Neural crest cell (in vitro differentiated cells): ENCODE measurements around the gene LILRB1. TPM values are rescaled to one million over a fixed set of nuclear protein-coding genes. Genes with fewer than 3 reads are reported as not detected.
A peak's percentile ranks its signal among the peaks of the same experiment; 100 is the strongest.
"Not testable (repeated sequence)": the region's sequence is repeated elsewhere in the genome, so short reads cannot be mapped to it uniquely, and the experiment has no call there.

Experiments used
- DNase-seq: peaks from one replicate; pipeline ENCODE4 v3.0.0; 2021; ENCODE audit warnings: low read depth, mixed read lengths, low spot score
- H3K27ac Mint-ChIP-seq: one replicate; pipeline ENCODE4 v1.8.0; 2021; ENCODE audit warnings: mild to moderate bottlenecking, mixed read lengths; ENCODE audit not compliant: unreplicated experiment
- H3K27me3 Mint-ChIP-seq: 2 replicates; pipeline ENCODE4 v1.8.0; 2021; ENCODE audit warnings: low read depth, mild to moderate bottlenecking, mixed read lengths
- H3K36me3 Mint-ChIP-seq: 2 replicates; pipeline ENCODE4 v1.8.0; 2021; ENCODE audit warnings: low read depth, mild to moderate bottlenecking, mixed read lengths
- H3K4me1 Mint-ChIP-seq: 2 replicates; pipeline ENCODE4 v1.8.0; 2021; ENCODE audit warnings: mixed read lengths
- H3K4me3 Mint-ChIP-seq: one replicate; pipeline ENCODE4 v1.8.0; 2021; ENCODE audit warnings: mild to moderate bottlenecking, mixed read lengths
- H3K9me3 Mint-ChIP-seq: 2 replicates; pipeline ENCODE4 v1.8.0; 2021; ENCODE audit warnings: mixed read lengths
- CTCF ChIP-seq: fragments of 200-600 bp; sonication (generic); conservative IDR thresholded peaks from 2 replicates; pipeline ENCODE4 v1.5.0; 2021; ENCODE audit warnings: antibody characterized with exemption, mild to moderate bottlenecking
- total RNA-seq: library from RNA; stranded (reverse); gene quantifications from 2 replicates; pipeline ENCODE4 v1.2.1, GENCODE V29; 2021

The LILRB1 gene
- total RNA-seq, 1 donor from 2014 or later = not detected

DNA sequence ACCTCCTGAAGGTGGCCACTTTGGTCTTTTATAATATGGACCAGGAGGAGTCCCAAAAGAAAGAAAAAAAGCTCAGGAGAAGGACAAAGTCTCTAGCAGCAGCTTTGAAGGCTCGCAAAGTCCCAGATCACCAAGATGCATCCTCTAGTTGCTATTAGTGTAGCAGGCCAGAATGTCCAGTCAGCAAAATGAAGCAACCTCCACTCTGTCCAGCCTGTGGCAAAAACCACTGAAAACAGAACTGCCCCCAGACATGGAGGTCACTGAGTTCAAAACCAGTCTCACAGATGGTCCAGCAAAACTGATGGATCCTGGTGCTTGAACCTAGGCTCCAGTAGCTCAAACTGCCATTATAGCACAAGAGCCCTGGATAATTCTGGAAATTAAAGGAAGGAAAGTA lies 42.9 kb downstream of the LILRB1 start:
- Mint-ChIP-seq H3K9me3 (peaks cover 9% of the 10 kb centered on the region), H3K4me3 (no peak overlapping the region), H3K27me3 (no peaks in the 10 kb centered on the region), H3K27ac (no peak overlapping the region), H3K4me1 (no peaks in the 10 kb centered on the region), H3K36me3 (peaks cover 2% of the 10 kb centered on the region)
- no peak for DNase-seq
- TF ChIP-seq CTCF = no peak

GRCh38 chr19:54674021-54674617 lies 43.8 kb downstream of the LILRB1 start:
- H3K4me3 Mint-ChIP-seq = no peak overlapping the region
- no peaks in the 10 kb centered on the region for H3K4me1 Mint-ChIP-seq
- DNase-seq = no peak
- H3K27me3 Mint-ChIP-seq = no peaks in the 10 kb centered on the region
- TF ChIP-seq CTCF = peak; percentile 65
- no peak overlapping the region for H3K27ac Mint-ChIP-seq
- no peaks in the 10 kb centered on the region for H3K36me3 Mint-ChIP-seq
- peaks cover 7% of the 10 kb centered on the region for H3K9me3 Mint-ChIP-seq

DNA sequence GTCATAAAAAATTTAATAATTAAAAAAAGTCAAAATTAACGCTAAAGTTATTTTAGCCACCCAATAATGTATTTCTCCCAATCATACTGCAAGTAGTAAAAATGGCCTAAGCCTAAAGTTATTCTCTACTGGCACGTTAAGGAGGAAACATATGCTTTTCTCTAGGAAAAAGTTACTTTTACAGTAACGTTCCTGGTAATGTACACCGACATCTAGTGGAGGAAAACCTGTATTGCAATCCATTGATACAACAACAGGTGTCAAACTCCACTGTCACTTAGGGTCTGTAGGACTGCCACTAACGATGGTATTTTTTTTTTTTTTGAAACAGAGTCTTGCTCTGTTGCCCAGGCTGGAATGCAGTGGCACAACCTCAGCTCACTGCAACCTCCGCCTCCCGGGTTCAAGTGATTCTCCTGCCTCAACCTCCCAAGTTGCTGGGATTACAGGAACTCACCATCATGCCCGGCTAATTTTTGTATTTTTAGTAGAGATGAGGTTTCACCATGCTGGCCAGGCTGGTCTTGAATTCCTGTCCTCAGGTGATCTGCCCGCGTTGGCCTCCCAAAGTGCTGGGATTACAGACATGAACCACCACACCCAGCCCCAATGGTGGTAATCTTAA lies 46.0 kb downstream of the LILRB1 start:
- not testable (repeated sequence) for H3K4me3 Mint-ChIP-seq, H3K27me3 Mint-ChIP-seq, H3K36me3 Mint-ChIP-seq, H3K4me1 Mint-ChIP-seq, H3K9me3 Mint-ChIP-seq, DNase-seq, H3K27ac Mint-ChIP-seq
- TF ChIP-seq CTCF = peak; percentile 78

DNA sequence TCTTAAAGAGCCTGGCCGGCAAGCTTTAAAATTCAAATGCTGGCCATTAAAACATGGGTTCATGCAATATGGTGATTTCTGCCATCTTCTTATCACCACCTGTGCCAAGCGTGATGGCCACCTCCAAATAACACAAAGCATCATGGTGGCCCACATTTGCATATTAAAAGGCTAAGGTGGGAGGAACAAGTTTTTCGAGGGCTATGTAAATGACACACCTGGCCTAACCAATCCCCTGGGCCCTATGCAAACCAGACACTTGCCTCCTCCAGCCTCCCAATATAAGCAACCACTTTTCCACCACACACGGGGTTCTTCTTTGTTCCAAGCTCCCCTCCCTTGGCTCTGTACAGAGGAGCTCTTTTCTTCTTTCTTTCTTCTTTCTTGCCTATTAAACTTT lies 46.9 kb downstream of the LILRB1 start:
- Mint-ChIP-seq H3K4me1 (no peaks in the 10 kb centered on the region), H3K27me3 (no peaks in the 10 kb centered on the region), H3K4me3 (no peak overlapping the region), H3K27ac (no peak overlapping the region), H3K9me3 (peaks cover 9% of the 10 kb centered on the region), H3K36me3 (no peaks in the 10 kb centered on the region)
- TF ChIP-seq CTCF = no peak
- DNase-seq = no peak

DNA sequence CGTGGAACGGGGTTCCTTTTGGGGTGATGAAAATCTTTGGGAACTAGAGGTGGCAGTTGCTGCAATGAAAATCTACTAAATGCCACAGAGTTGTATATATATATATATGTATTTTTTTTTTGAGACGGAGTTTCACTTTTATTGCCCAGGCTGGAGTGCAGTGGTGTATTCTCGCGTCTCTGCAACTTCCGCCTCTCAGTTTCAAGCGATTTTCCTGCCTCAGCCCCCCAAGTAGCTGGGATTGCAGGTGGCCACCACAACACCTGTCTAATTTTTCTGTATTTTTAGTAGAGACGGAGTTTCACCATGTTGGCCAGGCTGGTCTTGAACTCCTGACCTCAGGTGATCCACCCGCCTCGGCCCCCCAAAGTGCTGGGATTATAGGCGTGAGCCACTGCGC lies 51.3 kb downstream of the LILRB1 start:
- H3K27me3 Mint-ChIP-seq, DNase-seq, H3K4me1 Mint-ChIP-seq, H3K27ac Mint-ChIP-seq, H3K36me3 Mint-ChIP-seq, H3K4me3 Mint-ChIP-seq: not testable (repeated sequence)
- peaks cover 16% of the 10 kb centered on the region for H3K9me3 Mint-ChIP-seq

GRCh38 chr19:54682306-54682856 lies 52.1 kb downstream of the LILRB1 start:
- H3K36me3 Mint-ChIP-seq = no peaks in the 10 kb centered on the region
- no peaks in the 10 kb centered on the region for H3K4me1 Mint-ChIP-seq
- no peak overlapping the region for H3K4me3 Mint-ChIP-seq
- H3K27me3 Mint-ChIP-seq = no peaks in the 10 kb centered on the region
- no peak for TF ChIP-seq CTCF
- H3K27ac Mint-ChIP-seq = no peak overlapping the region
- no peak for DNase-seq
- peaks cover 20% of the 10 kb centered on the region for H3K9me3 Mint-ChIP-seq
